ENCODE results near the gene XPR1.

- TF ChIP-seq CTCF (IDR thresholded peaks at IDR 0.05) (no peak), POLR2A (IDR thresholded peaks at IDR 0.05) (no peak), POLR2AphosphoS5 (IDR thresholded peaks at IDR 0.05) (no peak), EP300 (IDR thresholded peaks at IDR 0.05) (no peak)
Measured at GRCh38 chr1:180622658-180623508, 8.9 kb upstream of the XPR1 start.
